Activated naive CD4-positive, alpha-beta T cell treated with Interleukin-2 at 50 U/mL for 16 hours (primary cell): ENCODE results near the gene NSUN2.
"Not testable (repeated sequence)": the region's sequence is repeated elsewhere in the genome, so short reads cannot be mapped to it uniquely, and the experiment has no call there.

Experiments
- DNase-seq: peaks from one replicate; pipeline ENCODE4 v3.0.0-alpha.2; 2020

NSUN2 gene

DNA sequence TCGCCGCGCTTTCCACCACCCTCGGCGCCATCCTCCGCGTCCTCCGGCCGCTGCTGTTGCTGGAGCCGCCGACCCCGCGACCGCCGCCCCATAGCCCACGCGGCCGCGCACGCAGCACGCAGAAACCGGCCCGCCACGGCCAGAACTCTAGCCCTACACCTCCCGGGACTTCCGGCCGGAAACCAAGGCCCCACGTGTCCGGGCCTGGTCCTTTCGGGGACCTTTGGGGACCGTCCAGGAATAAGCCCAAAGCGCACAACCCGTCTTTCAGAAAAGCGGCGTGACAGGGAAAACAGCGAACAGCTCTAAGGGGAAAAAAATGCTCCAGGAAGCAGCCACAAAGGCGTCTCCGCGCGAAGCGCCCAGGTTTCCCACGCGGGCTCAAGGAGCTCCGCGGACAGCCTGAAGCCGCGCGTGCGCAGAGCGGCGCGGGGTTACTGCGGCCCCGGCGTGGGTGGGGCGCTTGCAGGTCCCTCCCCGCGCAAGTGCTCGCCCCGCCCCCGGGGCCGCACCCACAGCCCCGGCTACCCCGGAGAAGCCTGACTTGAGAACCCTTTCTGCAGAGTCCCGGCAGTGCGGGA lies at the start of gene NSUN2, which contains the start of gene SRD5A1:
NSUN2 (minus strand) TSS at position 157 of the 581 bp plus-strand sequence; CDS start at position 92, 65 bp downstream.
SRD5A1 (plus strand) TSS at position 553 of the 581 bp plus-strand sequence. CDS start 137 bp downstream, outside the sequence.
- peak; percentile 90 for DNase-seq

DNA sequence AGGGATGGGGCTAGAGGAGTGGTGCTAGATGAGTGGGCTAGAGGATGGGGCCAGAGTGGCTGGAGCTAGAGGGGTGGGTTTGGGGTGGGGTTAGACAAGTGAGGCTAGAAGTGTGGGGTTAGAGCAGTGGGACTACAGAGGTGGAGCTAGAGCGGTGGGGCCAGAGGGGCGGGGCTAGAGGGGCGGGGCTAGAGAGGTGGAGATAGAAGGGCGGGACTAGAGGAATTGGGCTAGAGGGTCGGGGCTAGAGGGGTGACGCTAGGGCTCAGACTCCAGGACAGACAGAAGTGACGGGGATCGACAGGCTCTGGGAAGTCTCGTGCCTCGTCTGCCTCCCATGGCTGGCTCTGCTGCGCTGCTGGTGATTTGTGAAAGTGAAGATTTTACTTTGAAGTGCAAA lies 49.4 kb upstream of the NSUN2 start:
- DNase-seq: no peak

DNA sequence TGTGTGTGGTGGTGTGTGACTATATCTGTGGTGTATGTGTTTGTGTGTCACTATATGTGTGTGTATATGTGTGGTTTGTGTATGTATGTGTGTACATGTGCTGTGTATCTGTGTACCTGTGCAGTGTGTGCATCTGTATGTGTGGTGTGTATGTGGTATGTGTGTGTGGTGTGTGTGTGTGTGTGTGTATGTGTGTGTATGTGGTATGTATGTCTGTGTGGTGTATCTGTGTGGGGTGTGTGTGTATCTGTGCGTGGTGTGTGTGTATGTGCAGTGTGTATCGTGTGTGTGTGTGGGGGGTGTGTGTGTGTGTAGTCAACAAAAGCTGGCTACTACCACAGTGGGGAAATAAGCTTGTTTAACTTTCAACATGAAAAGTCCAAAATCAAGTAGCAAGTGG lies 48.8 kb upstream of the NSUN2 start:
- no peak for DNase-seq

DNA sequence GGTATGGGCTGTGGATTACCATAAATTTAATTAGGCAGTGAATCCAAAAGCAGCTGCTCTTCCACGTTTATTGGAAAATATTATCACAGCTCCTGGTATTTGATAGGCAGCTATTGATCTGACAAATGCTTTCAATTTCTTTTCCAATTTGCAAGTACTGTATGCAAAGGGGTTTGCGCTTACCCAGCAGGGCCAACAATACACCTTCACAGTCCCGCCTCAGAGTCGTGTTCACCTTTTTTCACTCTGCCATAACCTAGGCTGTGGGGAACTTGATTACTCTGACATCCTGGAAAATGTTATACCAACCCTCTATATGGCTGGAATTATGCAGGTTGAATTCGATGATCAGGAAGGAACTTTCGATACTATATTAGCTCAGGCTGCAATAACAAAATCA lies 48.1 kb upstream of the NSUN2 start:
- DNase-seq: no peak

DNA sequence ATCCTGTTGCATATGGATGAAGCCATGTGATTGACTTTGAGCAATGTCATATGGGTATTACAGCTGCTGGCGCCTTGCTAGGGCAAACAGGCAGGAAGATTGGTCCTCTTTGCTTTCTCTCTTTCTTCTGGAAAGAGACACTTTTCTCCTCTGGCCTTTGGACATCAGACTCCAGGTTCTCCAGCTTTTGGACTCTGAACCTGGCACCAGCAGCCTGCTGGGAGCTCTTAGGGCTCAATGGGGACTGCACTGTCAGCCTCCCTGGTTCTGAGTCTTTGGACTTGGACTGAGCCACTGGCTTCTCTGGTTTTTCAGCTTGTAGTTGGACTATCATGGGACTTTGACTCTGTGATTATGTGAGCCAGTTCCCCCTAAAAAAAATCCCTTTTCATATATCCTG lies 45.5 kb upstream of the NSUN2 start:
- no peak for DNase-seq

DNA sequence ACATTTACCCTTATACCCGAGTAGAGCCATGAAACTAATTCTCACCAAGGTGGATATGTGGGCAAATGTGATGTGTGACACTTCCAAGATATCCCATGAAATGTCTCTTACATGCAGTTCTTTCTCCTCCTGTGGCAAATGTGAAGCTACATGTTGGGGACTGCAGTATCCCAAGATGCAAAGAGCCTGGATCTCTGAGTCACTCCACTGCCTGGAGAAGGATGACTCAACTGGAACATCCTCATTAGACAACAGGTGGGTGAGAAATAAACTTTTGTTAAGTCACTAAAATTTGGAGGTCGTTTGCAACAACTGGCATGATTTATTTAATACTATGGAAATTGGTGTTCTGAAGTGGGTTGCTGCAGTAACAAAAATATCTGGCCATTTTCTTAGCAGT lies 43.9 kb upstream of the NSUN2 start:
- DNase-seq: no peak

DNA sequence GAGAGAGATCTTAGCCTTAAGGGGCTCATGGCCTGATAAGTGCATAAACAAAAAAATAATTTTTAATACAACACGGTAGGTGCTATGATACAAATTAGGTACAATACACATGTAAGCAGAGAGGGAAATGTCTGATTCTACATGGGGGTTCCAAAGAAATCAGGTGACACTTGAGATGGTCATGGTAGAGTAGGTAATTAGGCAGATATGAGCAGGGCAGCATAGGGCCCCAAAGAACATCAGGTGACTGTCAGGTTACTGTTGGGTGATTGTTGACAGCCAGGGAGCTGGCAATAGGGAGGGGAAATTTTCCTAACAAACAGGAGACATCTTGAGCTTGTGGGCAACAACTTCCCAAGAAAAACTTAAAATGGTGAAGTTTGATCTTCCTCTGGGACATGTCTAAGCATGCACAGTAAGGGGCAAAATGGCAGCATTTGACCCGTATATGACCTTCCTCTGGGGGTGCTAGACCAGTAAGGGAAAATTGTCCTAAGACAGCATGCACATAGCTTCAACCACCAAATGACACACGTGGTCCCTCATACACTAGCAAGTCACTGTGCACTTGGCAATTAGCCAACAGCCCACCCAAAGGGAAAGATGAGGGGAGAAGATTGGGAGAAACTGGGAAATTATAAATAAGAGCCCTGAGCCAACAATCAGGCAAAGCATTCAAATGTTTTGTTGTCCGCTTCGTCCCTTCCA lies 43.1 kb upstream of the NSUN2 start:
- no peak for DNase-seq

DNA sequence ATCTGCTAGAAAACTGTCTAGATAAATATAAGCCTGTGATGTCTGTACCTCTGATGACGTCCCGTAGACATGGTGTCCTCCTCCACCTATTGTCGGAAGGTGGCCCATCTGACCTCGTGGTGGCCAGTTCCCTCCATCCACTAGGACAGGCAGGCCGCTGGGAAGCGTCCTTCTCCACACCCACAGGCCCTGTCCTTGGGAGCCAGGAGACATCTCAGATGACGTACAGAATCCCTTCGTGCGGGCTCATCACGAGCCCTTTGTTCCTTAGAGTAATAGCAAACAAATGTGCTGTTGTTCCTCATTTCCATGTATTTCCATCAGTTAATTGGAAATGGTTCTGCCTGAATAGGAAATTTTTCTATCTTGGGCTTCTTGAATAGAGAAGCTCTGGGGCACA lies 42.0 kb upstream of the NSUN2 start:
- DNase-seq: no peak

DNA sequence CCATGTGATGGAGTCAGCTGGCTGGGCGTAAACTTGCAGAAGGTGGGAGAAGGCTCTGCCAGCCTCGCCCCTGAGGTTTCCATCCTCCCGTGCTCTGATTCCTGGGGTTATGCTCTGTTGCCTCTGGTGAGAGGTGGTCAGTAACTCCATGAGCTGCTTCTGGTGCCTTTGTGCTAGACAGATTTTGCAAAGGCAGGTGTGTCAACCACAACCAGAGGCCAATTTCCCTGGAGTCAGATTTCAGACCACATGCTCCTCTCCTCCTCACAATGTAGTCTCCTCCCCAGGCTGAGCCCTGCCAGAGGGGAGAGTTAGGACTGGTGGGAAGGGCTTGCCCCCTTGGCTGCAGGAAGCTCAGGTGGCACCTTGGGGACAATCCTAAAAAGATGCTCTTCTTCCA lies 41.6 kb upstream of the NSUN2 start:
- no peak for DNase-seq

DNA sequence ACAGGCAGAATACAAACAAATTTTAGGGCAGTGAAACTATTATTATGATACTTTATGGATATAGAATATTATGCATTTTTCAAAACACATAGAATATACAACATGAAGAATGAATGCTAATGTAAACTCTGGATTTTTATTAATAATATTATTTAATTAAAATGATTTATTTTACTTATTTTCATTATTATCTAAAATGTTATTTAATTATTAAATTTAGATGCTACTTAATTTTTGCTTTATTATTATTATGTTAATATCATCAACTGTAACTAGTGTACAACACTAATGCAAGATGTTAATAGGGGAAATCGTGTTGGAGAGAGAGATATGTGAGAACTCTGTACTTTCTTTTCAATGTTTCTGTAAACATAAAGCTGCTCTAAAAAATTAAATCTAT lies 41.1 kb upstream of the NSUN2 start:
- DNase-seq: no peak

DNA sequence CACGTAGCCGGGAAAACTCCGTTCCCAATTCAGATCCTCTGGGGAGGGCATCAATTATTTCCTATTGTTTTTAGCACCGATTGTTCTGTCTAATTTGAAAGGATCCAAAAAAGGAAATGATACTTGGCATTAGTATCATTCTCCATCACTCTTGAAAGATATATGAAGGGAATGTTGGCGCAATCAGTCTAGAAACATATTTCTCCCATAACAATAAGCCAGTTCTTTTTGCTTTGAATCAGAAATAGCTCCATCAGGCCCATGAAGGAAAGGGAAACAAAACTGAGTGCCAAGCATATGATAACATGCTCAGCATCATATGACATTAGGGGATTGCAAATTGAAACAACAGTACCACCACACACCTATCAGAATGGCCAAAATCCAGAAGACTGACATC lies 40.2 kb upstream of the NSUN2 start:
- DNase-seq: no peak

DNA sequence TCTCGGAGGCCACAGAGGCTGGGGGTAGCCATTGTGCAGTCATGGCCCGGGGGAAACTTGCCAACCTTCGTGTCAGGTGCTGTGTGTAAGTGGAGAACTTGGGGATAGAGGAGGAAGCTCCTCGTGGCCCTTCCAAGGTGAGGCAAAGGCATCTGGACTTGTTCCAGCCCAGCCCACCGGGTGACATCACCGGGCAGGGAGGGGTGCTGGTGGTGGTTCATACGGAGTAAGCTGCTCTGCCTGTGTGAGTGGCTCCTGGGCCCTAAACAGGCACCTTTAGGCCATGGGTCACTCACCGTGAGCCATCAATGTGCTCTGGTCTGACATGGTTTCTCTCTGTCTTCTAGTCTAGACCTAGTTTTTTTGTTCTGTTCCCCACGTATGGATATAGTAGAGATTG lies 35.9 kb upstream of the NSUN2 start:
- not testable (repeated sequence) for DNase-seq

DNA sequence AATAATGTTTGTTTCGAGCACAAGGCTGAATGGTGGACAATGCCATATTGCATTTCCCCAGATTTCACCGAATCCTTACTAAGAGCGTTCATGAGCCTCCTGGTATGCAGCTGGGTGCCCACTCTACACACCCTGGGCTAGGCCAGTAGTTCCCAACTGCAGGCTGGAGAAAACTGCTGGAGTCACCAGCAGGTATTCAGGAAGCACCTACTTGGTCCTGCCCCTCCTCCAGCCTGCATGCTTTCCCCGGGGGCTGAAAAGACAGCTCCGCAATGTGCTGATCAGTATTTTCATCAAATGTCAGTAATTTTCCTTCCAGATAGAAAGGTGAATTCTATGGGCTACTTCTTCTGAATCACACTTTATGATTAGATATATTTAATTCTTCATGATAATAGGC lies 34.8 kb upstream of the NSUN2 start:
- no peak for DNase-seq

DNA sequence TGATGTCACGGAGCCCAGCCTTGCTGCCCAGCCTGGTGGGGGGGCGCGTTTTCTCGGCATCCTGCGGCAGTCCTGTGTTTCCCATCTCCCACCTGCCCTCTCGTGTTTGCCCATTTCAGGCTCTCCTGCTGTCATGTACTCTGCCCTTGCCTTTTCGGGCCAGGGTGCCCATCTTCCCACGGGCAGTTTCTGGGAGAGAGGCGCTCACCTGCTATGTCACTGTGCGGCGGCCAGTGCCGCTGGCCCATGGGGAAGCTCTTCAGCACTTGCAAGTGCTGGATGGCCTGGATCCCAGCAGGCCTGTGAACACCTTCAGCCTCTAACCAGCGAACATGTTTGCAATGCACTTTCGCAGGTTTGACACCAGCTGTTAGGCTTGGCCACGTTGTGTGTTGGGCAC lies 33.9 kb upstream of the NSUN2 start:
- no peak for DNase-seq

DNA sequence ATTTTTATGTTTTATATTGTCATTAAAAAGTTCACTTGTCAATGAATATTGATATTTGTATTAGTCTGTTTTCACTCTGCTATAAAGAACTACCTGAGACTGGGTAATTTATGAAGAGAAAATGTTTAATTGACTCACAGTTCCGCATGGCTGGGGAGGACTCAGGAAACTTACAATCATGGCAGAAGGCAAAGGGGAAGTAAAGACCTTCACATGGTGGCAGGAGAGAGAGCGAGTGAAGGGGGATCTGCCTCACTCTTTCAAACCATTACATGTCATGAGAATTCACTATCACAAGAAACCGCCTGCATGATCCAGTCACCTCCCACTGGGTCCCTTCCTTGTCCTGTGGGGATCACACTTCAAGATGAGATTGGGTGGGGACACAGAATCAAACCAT lies 27.8 kb upstream of the NSUN2 start:
- DNase-seq: no peak

DNA sequence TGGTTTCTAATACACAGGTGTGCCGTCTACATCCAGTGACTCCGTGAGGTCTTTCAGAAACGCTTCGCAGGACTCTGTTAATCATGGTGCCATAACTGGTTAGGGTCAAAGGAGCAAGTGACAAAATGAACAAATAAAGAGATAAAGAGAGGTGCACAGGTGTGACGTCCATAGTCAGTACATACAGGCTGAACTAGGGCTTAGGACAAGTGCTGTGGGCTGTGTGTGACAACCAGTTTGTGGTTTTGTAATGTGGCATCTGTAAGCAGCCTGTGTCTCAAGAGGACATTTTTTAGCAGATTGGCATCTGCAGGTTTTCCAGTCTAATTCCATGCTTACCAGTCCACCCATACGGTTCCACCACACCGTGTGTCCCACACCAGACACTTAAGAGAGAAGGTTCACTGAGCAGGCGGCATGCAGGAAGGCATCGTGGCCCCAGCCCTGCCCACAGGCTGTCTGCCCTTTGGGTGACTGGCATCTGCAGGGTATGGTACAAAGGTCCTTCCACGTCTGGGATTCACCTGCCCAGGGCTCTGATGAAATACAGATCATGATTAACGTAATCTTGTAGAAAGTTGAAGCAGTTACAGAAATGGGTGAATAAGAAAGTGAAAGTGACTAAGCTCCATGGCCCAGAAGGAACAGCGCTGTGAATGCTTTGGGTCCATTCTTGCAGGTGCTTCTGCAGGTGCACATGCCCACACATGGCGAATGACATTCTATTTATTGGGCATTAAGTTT lies 27.3 kb upstream of the NSUN2 start:
- DNase-seq: no peak

DNA sequence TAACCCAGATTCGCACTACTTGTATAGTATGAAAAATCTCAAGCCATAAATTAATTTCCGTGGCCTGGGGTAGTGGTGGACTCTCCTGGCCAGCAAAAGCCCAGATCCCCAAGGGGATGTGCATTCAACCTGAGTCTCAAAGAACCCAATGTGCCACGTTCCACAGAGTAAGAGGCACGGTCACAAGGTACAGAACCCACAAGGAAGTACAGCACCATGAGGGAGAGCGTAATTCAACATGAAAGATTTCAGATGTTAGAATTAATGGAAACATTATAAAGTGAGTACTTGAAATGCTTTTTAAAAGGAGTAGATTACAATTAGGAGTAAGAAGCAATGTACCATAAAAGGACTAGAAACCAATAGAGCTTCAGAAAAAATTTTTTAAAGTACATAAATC lies 23.8 kb upstream of the NSUN2 start:
- DNase-seq: no peak

DNA sequence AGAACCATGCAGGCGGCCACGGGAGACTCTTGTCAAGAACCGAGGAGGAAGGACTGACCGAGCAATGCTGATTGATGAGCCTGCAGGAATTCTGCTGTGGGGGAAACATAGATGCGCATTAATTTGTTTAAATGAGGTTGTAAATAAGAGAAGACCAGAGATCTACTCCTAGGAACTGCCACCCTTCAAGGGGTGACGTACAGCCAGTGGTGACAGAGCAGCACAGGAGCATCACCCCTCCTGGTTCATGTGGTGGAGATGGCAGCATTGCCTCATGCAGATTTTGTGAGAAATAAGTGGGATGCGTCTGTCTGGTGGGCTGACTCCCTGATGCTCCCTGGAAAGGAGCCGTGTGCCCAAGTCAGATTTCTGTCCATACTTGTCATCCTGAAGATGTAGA lies 22.6 kb upstream of the NSUN2 start:
- no peak for DNase-seq

DNA sequence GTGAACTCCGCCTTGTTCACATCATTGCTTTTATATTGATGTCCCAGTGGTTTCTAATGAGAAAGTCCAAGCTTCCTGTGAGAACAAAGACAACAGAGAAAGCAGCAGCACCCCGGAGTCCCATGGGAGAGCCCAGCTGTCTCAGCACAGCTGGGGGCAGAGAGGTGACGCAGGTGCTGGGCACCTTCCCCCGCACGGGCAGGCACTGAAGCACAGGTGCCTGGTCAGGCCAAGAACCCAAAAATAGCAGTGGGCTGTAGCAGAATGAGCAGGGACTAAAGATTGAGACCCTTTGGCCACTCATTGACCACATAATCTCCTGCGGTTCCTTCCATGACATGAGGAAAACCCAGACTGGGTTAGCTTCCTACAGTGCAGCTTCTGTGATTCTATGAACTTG lies 19.2 kb upstream of the NSUN2 start:
- DNase-seq: no peak

DNA sequence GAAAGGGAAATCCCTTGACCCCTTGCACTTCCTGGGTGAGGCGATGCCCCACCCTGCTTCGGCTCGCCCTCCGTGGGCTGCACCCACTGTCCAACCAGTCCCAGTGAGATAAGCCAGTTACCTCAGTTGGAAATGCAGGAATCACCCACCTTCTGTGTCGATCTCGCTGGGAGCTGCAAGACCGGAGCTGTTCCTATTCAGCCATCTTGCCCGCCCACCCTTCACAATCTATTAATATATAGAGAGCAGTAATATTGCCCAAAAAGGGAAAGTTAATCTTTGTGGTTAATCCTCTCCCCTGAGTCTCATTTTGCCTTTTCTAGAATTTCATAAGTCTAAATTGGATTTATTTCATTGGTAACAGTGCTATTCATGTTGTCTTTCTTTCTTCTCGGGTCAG lies 16.8 kb upstream of the NSUN2 start:
- no peak for DNase-seq

DNA sequence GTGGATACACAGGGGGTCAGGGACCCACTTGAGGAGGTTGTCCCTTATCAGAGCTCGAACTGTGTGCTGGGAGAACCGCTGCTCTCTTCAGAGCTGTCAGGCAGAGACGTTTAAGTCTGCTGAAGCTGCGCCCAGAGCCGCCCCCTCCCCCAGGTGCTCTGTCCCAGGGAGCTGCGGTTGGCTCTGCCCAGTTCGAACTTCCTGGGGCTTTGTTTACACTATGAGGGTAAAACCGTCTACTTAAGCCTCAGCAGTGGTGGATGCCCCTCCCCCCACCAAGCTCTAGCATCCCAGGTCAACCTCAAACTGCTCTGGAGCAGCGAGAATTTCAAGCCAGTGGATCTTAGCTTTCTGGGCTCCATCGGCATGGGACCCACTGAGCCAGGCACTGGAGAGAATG lies 16.3 kb upstream of the NSUN2 start:
- no peak for DNase-seq

DNA sequence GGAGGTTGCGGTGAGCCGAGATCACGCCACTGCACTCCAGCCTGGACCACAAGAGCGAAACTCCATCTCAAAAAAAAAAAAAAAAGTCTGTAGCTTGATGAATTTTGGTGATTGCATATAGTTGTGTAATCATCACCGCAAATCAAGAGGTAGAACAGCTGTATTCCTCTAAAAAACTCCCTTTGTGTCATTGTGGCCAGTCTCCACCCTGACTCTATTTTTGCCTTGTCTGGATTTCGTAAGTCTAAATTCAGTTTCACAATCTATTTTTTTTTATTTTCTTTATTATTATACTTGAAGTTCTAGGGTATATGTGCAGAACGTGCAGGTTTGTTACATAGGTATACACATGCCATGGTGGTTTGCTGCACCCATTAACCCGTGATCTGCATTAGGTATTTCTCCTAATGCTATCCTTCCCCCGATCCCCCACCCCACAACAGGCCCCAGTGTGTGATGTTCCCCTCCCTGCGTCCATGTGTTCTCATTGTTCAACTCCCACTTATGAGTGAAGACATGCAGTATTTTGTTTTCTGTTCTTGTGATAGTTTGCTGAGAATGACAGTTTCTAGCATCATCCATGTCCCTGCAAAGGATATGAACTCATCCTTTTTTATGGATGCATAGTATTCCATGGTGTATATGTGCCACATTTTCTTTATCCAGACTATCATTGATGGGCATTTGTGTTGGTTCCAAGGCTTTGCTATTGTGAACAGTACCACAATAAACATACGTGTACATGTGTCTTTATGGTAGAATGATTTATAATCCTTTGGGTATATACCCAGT lies 12.9 kb upstream of the NSUN2 start:
- DNase-seq: not testable (repeated sequence)

DNA sequence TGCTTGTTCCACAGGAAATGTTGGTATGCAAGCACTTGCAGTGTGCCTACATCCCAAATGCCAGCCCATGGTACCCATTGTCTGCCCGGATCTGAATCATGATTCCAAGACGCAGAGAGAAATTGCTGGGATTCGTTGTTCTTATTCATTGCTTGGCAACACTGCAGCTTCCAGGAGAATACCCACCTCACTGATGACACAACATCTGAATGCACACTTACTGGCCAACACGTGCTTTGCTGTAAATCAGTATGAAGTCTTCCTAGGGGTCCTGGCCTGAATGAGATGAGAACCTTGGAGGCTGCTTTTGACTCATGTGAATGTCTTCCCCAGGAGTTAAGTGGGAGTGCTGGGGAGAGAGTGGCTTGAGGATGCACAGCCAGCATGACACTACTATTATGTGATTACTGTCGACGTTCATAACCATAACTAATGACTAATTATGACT lies 12.0 kb upstream of the NSUN2 start:
- no peak for DNase-seq
